ENCODE measurements around the gene VPS8.
A peak's percentile ranks its signal among the peaks of the same experiment; 100 is the strongest.

Gene VPS8

GRCh38 chr3:185079625-185080024, 267.7 kb downstream of the VPS8 start:
- H3K4me3 ChIP-seq (ENCODE audit: low read depth, low read length) = no peak overlapping the region
- no peak for DNase-seq (ENCODE audit: low read depth)
- TF ChIP-seq CTCF (IDR thresholded peaks at IDR 0.05; ENCODE audit: control insufficient read depth, extremely low read depth, insufficient read depth) = no peak

GRCh38 chr3:185081521-185081920, 269.6 kb downstream of the VPS8 start:
- no peak for DNase-seq (ENCODE audit: low read depth)
- no peak for TF ChIP-seq CTCF (IDR thresholded peaks at IDR 0.05; ENCODE audit: control insufficient read depth, extremely low read depth, insufficient read depth)
- no peak overlapping the region for H3K4me3 ChIP-seq (ENCODE audit: low read depth, low read length)

GRCh38 chr3:185082149-185082548, 270.2 kb downstream of the VPS8 start:
- H3K4me3 ChIP-seq (ENCODE audit: low read depth, low read length) = no peak overlapping the region
- DNase-seq (ENCODE audit: low read depth) = no peak
- TF ChIP-seq CTCF (IDR thresholded peaks at IDR 0.05; ENCODE audit: control insufficient read depth, extremely low read depth, insufficient read depth) = no peak

- TF ChIP-seq CTCF (IDR thresholded peaks at IDR 0.05; ENCODE audit: control insufficient read depth, extremely low read depth, insufficient read depth) = no peak
- H3K4me3 ChIP-seq (ENCODE audit: low read depth, low read length) = no peak overlapping the region
- DNase-seq (ENCODE audit: low read depth) = no peak
Observed at GRCh38 chr3:185082829-185083228, 270.9 kb downstream of the VPS8 start.

GRCh38 chr3:185084402-185084801, 272.4 kb downstream of the VPS8 start:
- no peak for DNase-seq (ENCODE audit: low read depth)
- no peak overlapping the region for H3K4me3 ChIP-seq (ENCODE audit: low read depth, low read length)
- no peak for TF ChIP-seq CTCF (IDR thresholded peaks at IDR 0.05; ENCODE audit: control insufficient read depth, extremely low read depth, insufficient read depth)

GRCh38 chr3:185084901-185085300, 272.9 kb downstream of the VPS8 start:
- no peak for DNase-seq (ENCODE audit: low read depth)
- H3K4me3 ChIP-seq (ENCODE audit: low read depth, low read length) = no peak overlapping the region
- TF ChIP-seq CTCF (IDR thresholded peaks at IDR 0.05; ENCODE audit: control insufficient read depth, extremely low read depth, insufficient read depth) = peak; percentile 27; the same call in 1 of the 2 replicates

- no peak for TF ChIP-seq CTCF (IDR thresholded peaks at IDR 0.05; ENCODE audit: control insufficient read depth, extremely low read depth, insufficient read depth)
- no peak overlapping the region for H3K4me3 ChIP-seq (ENCODE audit: low read depth, low read length)
- no peak for DNase-seq (ENCODE audit: low read depth)
Observed at GRCh38 chr3:185087419-185087818, 275.5 kb downstream of the VPS8 start.
